IMR-90 (cell line): Measurements from ENCODE around the gene GFPT1.

Experiments used
- CTCF ChIP-seq: conservative IDR thresholded peaks from 2 replicates; pipeline ENCODE4 v1.5.1; 2012; ENCODE audit warnings: mild to moderate bottlenecking, low read depth, low read length, improper control_type of control experiment
- FOS ChIP-seq: fragments of 150-350 bp; IDR thresholded peaks from 2 replicates; pipeline ENCODE4 v1.6.1; 2016; ENCODE audit warnings: low read depth, low read length
- MAFK ChIP-seq: IDR thresholded peaks from 2 replicates; pipeline ENCODE4 v1.6.1; 2012; ENCODE audit warnings: low read depth, low read length, improper control_type of control experiment
- MAZ ChIP-seq: IDR thresholded peaks from 2 replicates; pipeline ENCODE4 v1.6.1; 2012; ENCODE audit warnings: low read depth, mild to moderate bottlenecking, low read length, improper control_type of control experiment, moderate library complexity, borderline replicate concordance
- MXI1 ChIP-seq: IDR thresholded peaks from 2 replicates; pipeline ENCODE4 v1.6.1; 2012; ENCODE audit warnings: low read depth, mild to moderate bottlenecking, low read length, moderate library complexity, borderline replicate concordance
- POLR2A ChIP-seq: IDR thresholded peaks from 2 replicates; pipeline ENCODE4 v1.6.1; 2012; ENCODE audit warnings: mild to moderate bottlenecking, low read depth, low read length
- RAD21 ChIP-seq: IDR thresholded peaks from 2 replicates; pipeline ENCODE4 v1.6.1; 2012; ENCODE audit warnings: low read length, improper control_type of control experiment
- RCOR1 ChIP-seq: IDR thresholded peaks from 2 replicates; pipeline ENCODE4 v1.6.1; 2012; ENCODE audit warnings: mild to moderate bottlenecking, low read length, improper control_type of control experiment; ENCODE audit not compliant: insufficient replicate concordance
- RFX5 ChIP-seq: IDR thresholded peaks from 2 replicates; pipeline ENCODE4 v1.8.0; 2012; ENCODE audit warnings: low read depth, mild to moderate bottlenecking, low read length, moderate library complexity
- SMC3 ChIP-seq: fragments of 150-350 bp; IDR thresholded peaks from 2 replicates; pipeline ENCODE4 v1.6.1; 2016; ENCODE audit warnings: low read depth, mild to moderate bottlenecking, antibody characterized with exemption, low read length, moderate library complexity
- USF2 ChIP-seq: fragments of 150-350 bp; IDR thresholded peaks from 2 replicates; pipeline ENCODE4 v1.6.1; 2017; ENCODE audit warnings: mild to moderate bottlenecking, antibody characterized with exemption, low read length, low read depth

GRCh38 chr2:69279211-69279610, 107.8 kb downstream of the GFPT1 start:
- no peak for TF ChIP-seq CTCF
- no peak for TF ChIP-seq POLR2A
- TF ChIP-seq RFX5: no peak
- no peak for TF ChIP-seq MAZ
- TF ChIP-seq SMC3: no peak
- no peak for TF ChIP-seq MXI1
- no peak for TF ChIP-seq USF2
- no peak for TF ChIP-seq MAFK
- TF ChIP-seq RCOR1: no peak
- no peak for TF ChIP-seq RAD21
- TF ChIP-seq FOS: no peak
